ENCODE results near the gene PRKD1.

DNA sequence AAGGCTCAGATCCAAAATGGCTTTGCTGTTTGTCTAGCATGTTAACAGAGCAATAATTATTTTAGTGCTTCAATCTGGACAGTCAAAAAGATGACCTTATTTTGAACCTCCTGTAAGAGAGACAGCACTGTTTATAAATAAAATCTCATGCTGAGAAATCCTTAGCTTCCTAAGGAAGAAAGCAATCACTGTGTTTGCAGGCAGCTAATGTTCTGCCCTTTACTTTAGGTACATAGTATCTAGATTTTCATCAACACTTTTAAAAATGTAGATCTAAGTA, 105.3 kb downstream of the PRKD1 start:
- TF ChIP-seq, protein P1, sequence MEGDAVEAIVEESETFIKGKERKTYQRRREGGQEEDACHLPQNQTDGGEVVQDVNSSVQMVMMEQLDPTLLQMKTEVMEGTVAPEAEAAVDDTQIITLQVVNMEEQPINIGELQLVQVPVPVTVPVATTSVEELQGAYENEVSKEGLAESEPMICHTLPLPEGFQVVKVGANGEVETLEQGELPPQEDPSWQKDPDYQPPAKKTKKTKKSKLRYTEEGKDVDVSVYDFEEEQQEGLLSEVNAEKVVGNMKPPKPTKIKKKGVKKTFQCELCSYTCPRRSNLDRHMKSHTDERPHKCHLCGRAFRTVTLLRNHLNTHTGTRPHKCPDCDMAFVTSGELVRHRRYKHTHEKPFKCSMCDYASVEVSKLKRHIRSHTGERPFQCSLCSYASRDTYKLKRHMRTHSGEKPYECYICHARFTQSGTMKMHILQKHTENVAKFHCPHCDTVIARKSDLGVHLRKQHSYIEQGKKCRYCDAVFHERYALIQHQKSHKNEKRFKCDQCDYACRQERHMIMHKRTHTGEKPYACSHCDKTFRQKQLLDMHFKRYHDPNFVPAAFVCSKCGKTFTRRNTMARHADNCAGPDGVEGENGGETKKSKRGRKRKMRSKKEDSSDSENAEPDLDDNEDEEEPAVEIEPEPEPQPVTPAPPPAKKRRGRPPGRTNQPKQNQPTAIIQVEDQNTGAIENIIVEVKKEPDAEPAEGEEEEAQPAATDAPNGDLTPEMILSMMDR (IDR thresholded peaks at IDR 0.05): no peak
- TF ChIP-seq POLR2AphosphoS5 (IDR thresholded peaks at IDR 0.05; ENCODE audit: insufficient read depth in 1 of 2, low read depth in 1 of 2): no peak
- no peak for TF ChIP-seq POLR2A (IDR thresholded peaks at IDR 0.05)
